Progenitor cell of endocrine pancreas (in vitro differentiated cells): Measurements from ENCODE around the gene OR2S2. TPM values are rescaled to one million over a fixed set of nuclear protein-coding genes. Genes with fewer than 3 reads are reported as not detected.

ENCODE experiments used
- DNase-seq: peaks from one replicate; pipeline ENCODE4 v3.0.0; 2021; ENCODE audit warnings: low spot score; ENCODE audit not compliant: unreplicated experiment
- H3K27ac Mint-ChIP-seq: 2 replicates; pipeline ENCODE4 v1.8.0; 2021; ENCODE audit warnings: mild to moderate bottlenecking, moderate library complexity, mixed read lengths
- H3K27me3 Mint-ChIP-seq: 2 replicates; pipeline ENCODE4 v1.8.0; 2021; ENCODE audit warnings: mixed read lengths
- H3K36me3 Mint-ChIP-seq: 2 replicates; pipeline ENCODE4 v1.8.0; 2022; ENCODE audit warnings: mixed read lengths; ENCODE audit not compliant: insufficient read depth
- H3K4me1 Mint-ChIP-seq: 2 replicates; pipeline ENCODE4 v1.8.0; 2021; ENCODE audit warnings: low read depth, mixed read lengths
- H3K4me3 Mint-ChIP-seq: 2 replicates; pipeline ENCODE4 v1.8.0; 2021; ENCODE audit warnings: low read depth, mild to moderate bottlenecking, moderate library complexity, mixed read lengths
- H3K9me3 Mint-ChIP-seq: 2 replicates; pipeline ENCODE4 v1.8.0; 2021; ENCODE audit warnings: low read depth, mixed read lengths
- CTCF ChIP-seq: fragments of 200-600 bp; sonication (generic); IDR thresholded peaks from one replicate; pipeline ENCODE4 v1.5.0; 2021; ENCODE audit warnings: antibody characterized with exemption, mild to moderate bottlenecking; ENCODE audit not compliant: unreplicated experiment
- total RNA-seq: library from RNA; stranded (reverse); gene quantifications from 2 replicates; pipeline ENCODE4 v1.2.1, GENCODE V29; 2021

The OR2S2 gene
- total RNA-seq, 1 donor from 2014 or later: not detected

GRCh38 chr9:35942286-35942685 lies 15.7 kb downstream of the OR2S2 start:
- H3K9me3 Mint-ChIP-seq: peaks cover 6% of the 10 kb centered on the region
- H3K4me3 Mint-ChIP-seq: no peak overlapping the region
- peaks cover 2% of the 10 kb centered on the region for H3K4me1 Mint-ChIP-seq
- H3K27me3 Mint-ChIP-seq: peaks cover 41% of the 10 kb centered on the region
- no peak for TF ChIP-seq CTCF
- no peak overlapping the region for H3K27ac Mint-ChIP-seq
- DNase-seq: no peak
- no peaks in the 10 kb centered on the region for H3K36me3 Mint-ChIP-seq

DNA sequence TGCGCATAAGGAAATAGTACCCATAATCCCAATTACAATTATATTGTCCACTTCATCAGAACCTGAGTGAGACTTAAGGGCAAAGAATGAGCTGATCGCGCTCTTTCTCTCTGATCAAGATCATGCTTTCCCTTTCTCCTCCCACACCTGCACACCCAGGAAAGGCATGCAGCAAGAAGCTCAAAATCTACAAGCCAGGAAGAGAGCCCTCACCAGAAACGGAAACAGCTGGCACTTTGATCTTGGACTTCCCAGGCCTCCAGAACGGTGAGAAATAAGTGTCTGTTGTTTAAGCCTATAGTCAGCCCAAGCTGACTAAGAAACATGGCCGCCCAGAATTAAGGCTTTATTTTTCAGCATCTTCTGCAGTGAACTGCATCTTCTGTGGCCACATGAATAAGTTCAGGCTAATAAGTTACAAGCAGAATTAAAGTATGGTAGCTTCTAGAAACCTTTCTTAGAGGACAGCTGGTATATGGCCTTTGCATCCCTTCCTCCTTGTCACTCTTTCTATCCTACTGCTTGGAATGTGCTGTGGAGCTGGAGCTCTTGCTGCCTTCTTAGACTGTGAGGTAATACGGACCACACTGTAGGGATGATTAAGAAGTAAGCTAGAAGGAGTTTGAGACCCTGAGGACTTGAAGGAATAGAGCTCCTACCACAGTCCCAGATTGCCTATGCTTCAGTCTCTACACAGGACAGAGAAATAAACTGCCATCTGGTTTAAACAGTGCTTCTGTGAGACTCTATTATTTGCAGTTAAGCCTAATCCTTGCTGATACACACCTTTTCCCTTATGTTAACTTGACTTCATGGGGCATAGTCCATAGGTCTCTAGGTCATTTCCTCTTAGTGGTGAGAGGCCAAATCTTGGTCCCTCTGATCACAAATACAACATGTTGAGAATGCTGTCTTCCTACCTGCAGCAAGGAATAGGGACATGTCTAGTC lies 17.2 kb downstream of the OR2S2 start:
- H3K27ac Mint-ChIP-seq: no peak overlapping the region
- no peak for TF ChIP-seq CTCF
- no peak for DNase-seq
- peaks cover 11% of the 10 kb centered on the region for H3K9me3 Mint-ChIP-seq
- H3K27me3 Mint-ChIP-seq: peaks cover 45% of the 10 kb centered on the region
- no peaks in the 10 kb centered on the region for H3K36me3 Mint-ChIP-seq
- H3K4me3 Mint-ChIP-seq: no peak overlapping the region
- peaks cover 6% of the 10 kb centered on the region for H3K4me1 Mint-ChIP-seq

GRCh38 chr9:35939679-35940250 lies 18.2 kb downstream of the OR2S2 start:
- H3K4me1 Mint-ChIP-seq: peaks cover 8% of the 10 kb centered on the region
- H3K36me3 Mint-ChIP-seq: no peaks in the 10 kb centered on the region
- DNase-seq: no peak
- no peak for TF ChIP-seq CTCF
- peaks cover 6% of the 10 kb centered on the region for H3K9me3 Mint-ChIP-seq
- peaks cover 41% of the 10 kb centered on the region for H3K27me3 Mint-ChIP-seq
- H3K4me3 Mint-ChIP-seq: no peak overlapping the region
- no peak overlapping the region for H3K27ac Mint-ChIP-seq

DNA sequence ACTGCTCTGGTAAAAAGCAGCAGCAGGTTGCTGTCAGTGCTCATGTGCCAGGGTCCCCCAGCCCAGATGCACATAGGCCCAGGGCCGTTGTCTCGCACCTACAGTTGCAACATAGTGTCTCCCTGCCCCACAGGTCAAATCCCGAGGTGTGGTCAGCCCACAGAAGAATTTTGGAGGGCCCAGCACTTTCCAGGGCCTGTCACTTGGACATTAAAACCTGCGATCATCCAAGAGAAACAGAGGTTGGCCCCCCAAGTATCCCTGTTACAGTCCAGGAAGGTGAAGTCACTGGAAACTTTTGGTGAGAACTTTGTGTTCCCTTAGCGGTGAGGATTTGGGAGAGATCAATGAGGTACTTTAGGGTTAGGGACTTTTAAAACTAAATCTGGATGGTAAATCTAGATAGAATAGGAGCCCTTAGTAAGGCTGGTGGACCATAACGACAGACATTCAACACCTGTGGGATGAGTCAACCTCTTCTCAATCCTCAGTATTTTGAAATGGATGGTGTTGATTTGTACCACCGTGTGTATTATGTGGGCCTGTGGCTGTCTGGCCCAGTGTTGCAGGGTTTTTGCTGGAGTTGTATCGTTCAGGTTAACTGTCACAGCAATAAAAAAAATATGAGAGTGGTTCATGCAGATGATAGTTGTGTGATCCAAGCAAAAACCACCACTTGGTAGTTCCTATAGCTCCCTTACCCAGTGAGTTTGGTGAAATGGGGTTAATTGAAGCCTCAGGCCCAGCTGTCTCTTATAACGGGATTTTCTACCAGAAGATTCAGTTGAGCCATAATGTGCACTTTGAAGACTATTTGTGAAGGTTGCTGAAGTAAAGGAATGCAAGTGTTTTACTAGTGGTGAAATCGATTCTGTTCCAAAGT lies 19.2 kb downstream of the OR2S2 start:
- H3K9me3 Mint-ChIP-seq: peaks cover 6% of the 10 kb centered on the region
- H3K27ac Mint-ChIP-seq: no peak overlapping the region
- no peak overlapping the region for H3K4me3 Mint-ChIP-seq
- no peak for DNase-seq
- TF ChIP-seq CTCF: no peak
- H3K4me1 Mint-ChIP-seq: peaks cover 9% of the 10 kb centered on the region
- no peaks in the 10 kb centered on the region for H3K36me3 Mint-ChIP-seq
- H3K27me3 Mint-ChIP-seq: peaks cover 37% of the 10 kb centered on the region

- H3K4me1 Mint-ChIP-seq: peaks cover 16% of the 10 kb centered on the region
- no peak for TF ChIP-seq CTCF
Measured at GRCh38 chr9:35937227-35937626, 20.7 kb downstream of the OR2S2 start.

More at GRCh38 chr9:35937227-35937626, 20.7 kb downstream of the OR2S2 start:
- peaks cover 35% of the 10 kb centered on the region for H3K27me3 Mint-ChIP-seq
- no peak for DNase-seq
- peaks cover 6% of the 10 kb centered on the region for H3K9me3 Mint-ChIP-seq
- H3K27ac Mint-ChIP-seq: no peak overlapping the region
- H3K4me3 Mint-ChIP-seq: no peak overlapping the region
- H3K36me3 Mint-ChIP-seq: no peaks in the 10 kb centered on the region
